ENCODE results near the gene S100A7. TPM values are rescaled to one million over a fixed set of nuclear protein-coding genes. Genes with fewer than 3 reads are reported as not detected.

The S100A7 gene
- total and polyA plus RNA-seq, 8 donors = not detected

DNA sequence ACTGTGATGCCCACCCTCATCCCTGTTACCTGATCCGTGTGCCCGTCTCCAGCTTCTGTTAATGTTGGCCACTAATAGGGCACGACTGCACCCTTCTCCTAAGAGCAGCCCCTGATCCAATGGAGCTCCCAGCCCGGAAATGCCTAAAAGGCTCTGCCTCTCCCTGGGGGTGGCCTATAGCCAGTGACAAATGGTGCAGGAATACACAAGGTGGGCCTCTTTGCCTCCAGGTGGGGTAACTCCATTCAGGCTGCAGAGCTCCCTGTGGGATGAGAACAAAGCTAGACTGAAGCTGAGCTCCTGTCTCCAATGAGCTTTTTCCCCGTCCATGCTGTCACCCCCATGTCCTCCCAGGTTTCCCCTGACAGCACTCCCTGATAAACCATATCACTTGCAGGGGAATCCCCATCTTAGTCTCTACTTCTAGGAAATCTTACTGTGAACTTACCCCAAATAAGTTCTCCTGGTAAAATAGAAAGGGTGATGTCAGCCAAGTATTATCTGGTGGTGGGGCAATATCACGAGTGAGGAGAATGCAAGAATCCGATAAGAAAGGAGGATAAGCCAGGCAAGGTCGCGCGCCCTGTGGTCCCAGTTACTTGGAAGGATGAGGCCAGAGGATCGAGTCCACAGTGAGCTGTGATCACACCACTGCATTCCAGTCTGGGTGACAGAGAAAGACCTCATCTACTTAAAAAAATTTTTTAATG lies 25.6 kb downstream of the S100A7 start:
- intact Hi-C loops (cut with DNase I) = no loop called here
- FAIRE-seq (no peak), ATAC-seq (no peak), DNase-seq (no peak)
- no peaks in the 10 kb centered on the region for H3K36me3 ChIP-seq
- no peaks in the 10 kb centered on the region for H3K4me1 ChIP-seq
- TF ChIP-seq CTCF (IDR thresholded peaks at IDR 0.05) = no peak
- no peak overlapping the region for H3K27ac ChIP-seq
- H3K27me3 ChIP-seq = no peaks in the 10 kb centered on the region
- 53 to 64% methylated on average over 11 of the region's 11 CpGs for WGBS, 2 donors
- no peaks in the 10 kb centered on the region for H3K9me3 ChIP-seq
- H3K4me3 ChIP-seq = no peak overlapping the region

DNA sequence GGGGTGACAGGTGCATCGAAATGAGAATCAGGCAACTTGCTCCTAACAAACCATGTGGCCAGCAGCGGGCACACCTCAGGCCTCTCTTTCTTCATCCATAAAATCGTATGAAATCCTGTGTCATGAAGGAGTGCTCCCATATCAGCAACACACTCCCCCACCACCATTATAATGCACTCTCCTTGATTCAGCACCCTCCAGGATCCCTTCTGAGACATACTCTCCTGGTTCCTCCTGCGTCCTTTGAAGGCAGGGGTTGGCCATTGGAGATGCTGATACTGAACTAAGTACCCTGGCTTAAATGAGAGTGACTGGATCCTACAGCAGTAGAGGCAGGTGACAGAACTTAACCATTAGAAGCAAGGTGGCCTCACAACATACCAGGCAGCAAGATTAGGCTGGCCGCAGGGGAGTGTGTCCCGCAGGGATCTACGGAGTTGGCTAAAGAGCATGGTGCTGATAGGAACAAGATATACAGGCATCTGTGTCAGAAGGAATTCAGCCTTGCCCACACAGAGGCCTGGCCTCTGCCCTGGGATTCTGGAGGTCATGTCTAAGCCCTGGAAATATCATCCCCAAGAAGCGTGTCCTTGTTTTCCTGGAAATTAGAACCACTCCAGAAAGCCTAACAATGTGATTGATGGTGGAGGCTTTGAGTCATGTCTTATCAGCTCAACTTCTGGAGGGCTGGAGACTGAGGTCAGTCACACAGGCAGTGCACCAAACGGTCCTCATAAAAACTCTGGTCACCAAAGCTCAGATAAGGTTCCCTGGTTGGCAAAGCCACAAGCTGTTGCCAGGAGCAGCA lies 27.4 kb downstream of the S100A7 start:
- Histone ChIP-seq H3K27me3 (peaks cover 0 to 2% (median 0%) of the 10 kb centered on the region in 4 donors), H3K4me3 (no peak overlapping the region), H3K4me1 (no peaks in the 10 kb centered on the region), H3K27ac (no peak overlapping the region), H3K36me3 (no peaks in the 10 kb centered on the region), H3K9me3 (no peaks in the 10 kb centered on the region)
- FAIRE-seq (no peak), ATAC-seq (no peak), DNase-seq (no peak)
- intact Hi-C loops (cut with DNase I) = no loop called here
- TF ChIP-seq CTCF (IDR thresholded peaks at IDR 0.05) = no peak
- whole genome bisulfite sequencing, 2 donors = 58 to 64% methylated on average over 9 of the region's 9 CpGs

DNA sequence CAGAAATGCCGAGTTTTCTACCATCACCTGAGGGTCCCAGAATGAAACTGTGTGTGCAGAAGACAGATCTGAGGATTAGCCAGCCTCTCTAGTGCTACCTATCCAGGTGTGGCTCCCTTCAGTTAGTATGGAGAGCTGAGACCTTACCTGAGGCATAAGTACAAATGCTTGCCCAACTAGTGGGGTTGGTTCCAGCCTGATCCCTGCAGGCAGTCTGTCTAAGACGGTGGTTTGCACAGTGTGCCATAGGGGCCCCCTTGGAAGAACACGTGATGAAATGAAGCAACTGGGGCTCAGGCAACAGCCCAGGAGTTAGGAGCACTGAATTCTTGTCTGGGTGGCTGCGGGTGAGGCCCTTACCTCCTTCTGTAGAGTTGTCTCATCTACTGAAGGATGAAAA lies 28.5 kb downstream of the S100A7 start:
- TF ChIP-seq CTCF (IDR thresholded peaks at IDR 0.05) = no peak
- no peaks in the 10 kb centered on the region for H3K4me1 ChIP-seq
- intact Hi-C loops (cut with DNase I) = no loop called here
- no peak overlapping the region for H3K4me3 ChIP-seq
- no peak for ATAC-seq
- H3K9me3 ChIP-seq = no peaks in the 10 kb centered on the region
- H3K27ac ChIP-seq = no peak overlapping the region
- 37 to 42% methylated on average over 4 of the region's 4 CpGs for WGBS, 2 donors
- peaks cover 0 to 2% (median 0%) of the 10 kb centered on the region in 4 donors for H3K27me3 ChIP-seq
- DNase-seq = no peak
- no peak for FAIRE-seq
- H3K36me3 ChIP-seq = no peaks in the 10 kb centered on the region

DNA sequence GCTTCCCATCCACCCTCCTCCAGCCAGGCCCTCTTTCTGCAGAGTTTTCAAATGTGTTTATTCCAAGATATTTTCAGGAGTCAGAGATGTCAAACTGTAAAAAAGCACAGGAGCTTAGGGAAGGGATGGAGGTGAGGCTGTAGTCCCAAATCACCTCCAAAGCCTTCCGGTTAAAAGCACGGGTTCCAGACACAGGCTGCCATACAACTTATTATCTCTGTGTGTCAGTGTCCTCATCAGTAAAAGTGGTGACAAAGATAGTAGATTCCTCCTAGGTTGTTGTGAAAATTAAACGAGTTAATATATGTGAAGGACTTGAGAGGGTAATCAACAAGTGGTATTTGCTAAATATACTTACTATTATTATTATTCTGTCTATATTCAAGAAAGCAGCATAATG lies 29.0 kb downstream of the S100A7 start:
- ATAC-seq (no peak), FAIRE-seq (no peak), DNase-seq (no peak)
- Histone ChIP-seq H3K27me3 (peaks cover 0 to 2% (median 0%) of the 10 kb centered on the region in 4 donors), H3K27ac (no peak overlapping the region), H3K4me1 (no peaks in the 10 kb centered on the region), H3K4me3 (no peak overlapping the region), H3K36me3 (no peaks in the 10 kb centered on the region), H3K9me3 (no peaks in the 10 kb centered on the region)
- 50 to 55% methylated on average over 3 of the region's 3 CpGs for WGBS, 2 donors
- intact Hi-C loops (cut with DNase I) = no loop called here
- TF ChIP-seq CTCF (IDR thresholded peaks at IDR 0.05) = no peak

- DNase-seq = no peak
- intact Hi-C loops (cut with DNase I) = no loop called here
- Histone ChIP-seq H3K4me3 (no peak overlapping the region), H3K27ac (no peak overlapping the region), H3K9me3 (no peaks in the 10 kb centered on the region), H3K27me3 (peaks cover 0 to 2% (median 0%) of the 10 kb centered on the region in 4 donors), H3K36me3 (no peaks in the 10 kb centered on the region), H3K4me1 (no peaks in the 10 kb centered on the region)
- 64 to 72% methylated on average over 17 of the region's 17 CpGs for WGBS, 2 donors
- ATAC-seq = no peak
- no peak for FAIRE-seq
- TF ChIP-seq CTCF (IDR thresholded peaks at IDR 0.05) = no peak
Observed at GRCh38 chr1:153431002-153431401, 29.4 kb downstream of the S100A7 start.

Measured in pancreas (tissue), 10 donors.